Fibroblast of gingiva (primary cell): ENCODE results near the gene PLD3.
A peak's percentile ranks its signal among the peaks of the same experiment; 100 is the strongest.

ENCODE experiments used
- DNase-seq: peaks from one replicate; pipeline ENCODE4 v3.0.0-alpha.2; 2011; ENCODE audit warnings: low read depth

The PLD3 gene, protein sequence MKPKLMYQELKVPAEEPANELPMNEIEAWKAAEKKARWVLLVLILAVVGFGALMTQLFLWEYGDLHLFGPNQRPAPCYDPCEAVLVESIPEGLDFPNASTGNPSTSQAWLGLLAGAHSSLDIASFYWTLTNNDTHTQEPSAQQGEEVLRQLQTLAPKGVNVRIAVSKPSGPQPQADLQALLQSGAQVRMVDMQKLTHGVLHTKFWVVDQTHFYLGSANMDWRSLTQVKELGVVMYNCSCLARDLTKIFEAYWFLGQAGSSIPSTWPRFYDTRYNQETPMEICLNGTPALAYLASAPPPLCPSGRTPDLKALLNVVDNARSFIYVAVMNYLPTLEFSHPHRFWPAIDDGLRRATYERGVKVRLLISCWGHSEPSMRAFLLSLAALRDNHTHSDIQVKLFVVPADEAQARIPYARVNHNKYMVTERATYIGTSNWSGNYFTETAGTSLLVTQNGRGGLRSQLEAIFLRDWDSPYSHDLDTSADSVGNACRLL

GRCh38 chr19:40348125-40348913 is at the start of gene PLD3, which contains the start of gene C19orf47:
TSS of gene PLD3 (plus strand) at chr19:40348695. CDS start at chr19:40366484, 17,789 bp downstream.
TSS of gene C19orf47 (minus strand) at chr19:40348397. CDS start at chr19:40341857, 6,540 bp downstream.
- DNase-seq = peak; percentile 99

GRCh38 chr19:40300668-40301067 is 47.8 kb upstream of the PLD3 start:
- no peak for DNase-seq

GRCh38 chr19:40302224-40303011 is 46.1 kb upstream of the PLD3 start:
- DNase-seq = no peak

DNA sequence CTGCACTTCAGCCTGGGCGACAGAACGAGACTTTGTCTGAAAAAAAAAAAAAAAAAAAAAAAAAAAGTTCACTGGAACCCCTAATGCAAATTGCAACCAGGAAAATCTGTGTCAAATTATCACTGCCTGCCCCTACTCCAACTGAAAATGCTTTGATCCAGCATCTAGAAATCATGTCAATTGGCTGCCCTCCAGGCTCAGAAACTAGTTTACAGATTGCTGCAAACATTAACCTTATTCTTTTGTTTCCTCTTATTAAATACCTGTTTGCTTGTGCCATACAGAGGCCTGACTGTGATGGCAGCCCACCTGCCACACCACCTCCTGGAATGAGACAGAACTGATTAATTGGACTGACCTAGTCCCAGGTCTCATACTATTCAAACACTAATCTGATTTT is 44.7 kb upstream of the PLD3 start:
- no peak for DNase-seq

- DNase-seq = no peak
These were observed 44.2 kb upstream of the PLD3 start for GRCh38 chr19:40304306-40304705.

DNA sequence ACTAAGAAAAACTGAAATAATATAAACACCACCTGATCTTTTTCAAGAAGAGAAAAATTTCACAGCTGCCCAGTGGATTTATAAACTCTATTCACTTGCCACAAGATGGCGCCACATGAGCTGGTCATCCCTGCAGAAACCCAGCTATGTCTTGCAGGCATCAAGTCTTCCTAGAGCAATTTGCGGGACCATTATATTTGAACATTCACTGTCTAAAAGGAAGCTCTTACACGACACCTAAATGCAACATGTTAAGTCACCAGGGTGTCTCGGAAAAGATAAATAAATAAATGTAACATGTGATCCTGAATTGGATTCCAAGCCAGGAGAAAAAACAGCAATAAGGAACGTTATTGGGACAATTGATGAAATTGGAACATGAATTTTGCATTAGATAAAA is 43.1 kb upstream of the PLD3 start:
- DNase-seq = peak; percentile 82

- DNase-seq = no peak
These were observed 38.8 kb upstream of the PLD3 start for GRCh38 chr19:40309666-40310065.

DNA sequence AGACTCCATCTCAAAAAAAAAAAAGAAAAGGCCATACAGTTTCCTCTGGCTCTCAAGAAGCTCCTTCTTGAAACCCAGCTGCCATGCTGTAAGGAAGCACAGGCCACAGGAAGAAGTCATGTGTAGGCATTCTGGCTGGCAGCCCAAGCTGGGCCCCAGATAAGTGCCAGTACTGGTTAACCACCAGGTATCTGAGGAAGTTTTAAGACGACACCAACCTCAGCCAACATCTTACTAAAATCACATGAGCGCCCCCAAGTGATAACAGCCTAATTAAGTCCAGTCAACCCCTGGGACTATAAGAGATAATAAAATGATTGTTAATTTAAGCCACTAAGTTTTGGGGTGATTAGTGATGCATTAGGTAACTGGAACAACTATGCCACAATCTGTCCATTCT is 36.0 kb upstream of the PLD3 start:
- no peak for DNase-seq

GRCh38 chr19:40313229-40313983 is 35.1 kb upstream of the PLD3 start:
- no peak for DNase-seq

- DNase-seq = no peak
These were observed 33.8 kb upstream of the PLD3 start for GRCh38 chr19:40314656-40315055.

DNA sequence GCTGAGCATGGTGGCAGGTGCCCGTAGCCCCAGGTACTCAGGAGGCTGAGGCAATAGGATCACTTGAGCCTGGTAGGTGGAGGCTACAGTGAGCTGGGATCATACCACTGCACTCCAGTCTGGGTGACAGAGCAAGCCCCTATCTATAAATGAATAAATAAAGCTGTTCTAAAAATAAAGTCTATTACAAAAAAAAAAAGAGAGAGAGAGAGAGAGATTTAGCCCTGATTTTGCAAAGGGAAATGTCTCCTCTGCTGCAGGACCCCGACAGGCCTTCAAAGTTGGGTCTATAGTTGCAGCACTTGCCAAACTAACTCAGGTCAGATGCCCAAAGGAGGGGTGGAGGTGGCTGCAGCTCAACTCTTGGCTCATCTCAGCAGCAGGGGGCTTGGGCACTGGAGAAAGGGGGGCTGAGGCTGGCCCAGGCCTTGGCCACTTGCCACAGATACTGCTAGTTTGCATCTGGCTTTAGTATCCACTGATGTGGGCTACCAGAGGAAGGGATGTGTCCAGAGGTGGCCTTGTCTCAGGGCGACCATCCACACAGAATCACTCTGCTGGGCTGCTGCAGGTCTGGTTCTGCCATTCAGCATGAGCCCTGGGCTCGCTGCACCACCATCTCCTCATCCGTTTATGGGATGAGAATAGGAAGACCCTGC is 32.6 kb upstream of the PLD3 start:
- no peak for DNase-seq

- no peak for DNase-seq
These were observed 31.2 kb upstream of the PLD3 start for GRCh38 chr19:40317338-40317737.

- no peak for DNase-seq
These were observed 27.9 kb upstream of the PLD3 start for GRCh38 chr19:40320558-40320935.

GRCh38 chr19:40321076-40321475 is 27.4 kb upstream of the PLD3 start:
- no peak for DNase-seq

DNA sequence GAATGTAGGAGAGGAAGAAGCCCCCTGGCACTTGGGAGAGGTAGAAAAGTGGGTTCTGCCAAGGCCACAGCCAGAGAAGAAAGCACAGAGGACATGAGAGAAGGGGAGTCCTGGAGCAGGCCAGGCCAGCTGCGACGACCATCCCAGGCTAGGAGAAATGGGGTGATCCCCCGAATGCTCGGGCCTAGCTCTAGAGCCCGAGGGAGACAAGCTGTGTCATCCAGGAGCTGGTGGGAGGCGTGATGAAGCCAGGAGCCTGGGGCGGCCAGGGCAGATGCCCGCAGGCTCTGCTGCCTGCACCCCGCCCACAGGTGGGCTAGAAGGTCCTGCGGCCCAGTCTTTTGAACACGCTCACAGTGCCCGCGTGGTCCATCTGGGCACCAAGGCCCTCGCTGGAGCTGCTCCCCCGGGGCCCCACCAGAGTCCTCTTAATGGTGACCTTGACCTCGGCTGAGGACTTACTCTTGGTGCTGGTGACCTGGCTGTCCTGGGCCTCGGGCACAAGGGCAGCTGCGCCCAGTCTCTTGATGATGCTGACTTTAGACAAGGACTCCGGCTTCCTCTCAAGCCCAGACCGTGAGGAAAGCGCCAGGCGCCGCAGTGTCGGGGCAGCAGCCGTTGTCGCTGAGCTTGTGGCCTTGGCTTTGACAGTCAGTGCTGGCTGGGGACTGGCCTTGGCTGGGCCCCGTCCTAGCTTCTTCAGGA is 26.8 kb upstream of the PLD3 start:
- DNase-seq = no peak

DNA sequence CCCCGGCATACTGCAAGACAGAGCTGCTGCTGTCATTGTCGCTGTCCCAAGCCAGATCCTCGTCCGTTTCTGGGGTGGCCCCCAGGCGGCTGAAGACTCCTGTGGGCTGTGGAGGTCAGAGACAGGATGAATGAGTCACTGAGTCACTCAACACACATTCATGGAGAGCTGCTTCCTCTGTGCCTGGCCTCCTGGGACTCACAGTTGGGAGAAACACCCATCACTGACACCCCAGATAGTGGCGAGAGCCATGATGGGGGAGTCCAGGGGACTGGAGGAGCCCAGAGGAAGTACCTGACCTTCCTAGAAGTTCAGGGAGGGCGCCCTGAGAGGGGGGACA is 26.3 kb upstream of the PLD3 start:
- DNase-seq = no peak

DNA sequence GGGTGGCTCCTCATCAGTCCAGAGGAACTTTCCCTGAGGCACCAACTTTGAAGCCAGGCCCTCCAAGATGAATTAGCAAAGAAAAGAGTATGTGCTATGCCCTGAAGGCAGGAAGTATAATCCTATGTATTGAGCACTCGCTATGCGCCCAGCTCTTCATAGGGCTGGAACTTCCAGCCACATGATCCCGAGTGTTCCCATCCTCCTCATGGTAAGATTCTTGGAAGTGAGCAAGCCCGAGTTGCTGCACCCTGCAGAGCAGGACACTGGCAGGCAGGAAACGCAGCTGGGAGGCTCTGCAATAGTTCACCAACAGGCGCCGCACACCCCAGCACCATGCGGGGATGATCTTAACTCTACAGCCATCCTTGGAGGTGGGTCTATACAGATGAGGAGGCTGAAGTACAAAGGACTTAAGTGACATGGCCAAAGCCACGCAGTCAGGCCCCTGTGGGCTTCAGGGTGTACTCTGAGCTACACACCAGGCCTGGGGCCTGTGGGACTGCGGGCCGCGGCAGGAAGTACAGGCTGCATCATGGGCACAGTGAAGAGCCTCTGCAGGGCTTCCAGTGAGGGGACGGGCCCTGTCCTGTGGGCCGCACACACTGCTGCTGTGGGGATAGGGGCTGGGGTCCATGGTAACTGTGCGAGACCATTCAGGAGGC is 25.4 kb upstream of the PLD3 start:
- DNase-seq = no peak

DNA sequence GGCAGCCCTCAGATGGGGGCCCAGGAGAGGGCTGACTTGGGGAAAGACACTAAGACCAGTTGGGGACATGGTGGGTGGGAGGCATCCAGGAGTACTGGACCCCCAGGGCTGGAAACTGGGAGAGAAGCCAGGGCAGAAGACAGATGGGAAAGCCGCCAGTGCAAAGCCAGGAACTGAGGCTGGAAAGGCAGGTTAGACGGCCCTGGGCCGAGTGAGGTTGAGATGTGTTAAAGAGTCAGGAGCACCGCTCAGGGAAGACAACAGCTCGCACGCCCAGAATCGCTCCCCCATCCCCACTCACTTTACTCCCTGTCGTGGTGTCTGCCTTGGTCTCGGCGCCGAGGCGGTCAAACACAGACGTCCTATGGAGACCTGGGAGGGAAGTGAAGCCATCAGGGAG is 24.8 kb upstream of the PLD3 start:
- no peak for DNase-seq

- DNase-seq = no peak
These were observed 22.3 kb upstream of the PLD3 start for GRCh38 chr19:40326201-40326600.

DNA sequence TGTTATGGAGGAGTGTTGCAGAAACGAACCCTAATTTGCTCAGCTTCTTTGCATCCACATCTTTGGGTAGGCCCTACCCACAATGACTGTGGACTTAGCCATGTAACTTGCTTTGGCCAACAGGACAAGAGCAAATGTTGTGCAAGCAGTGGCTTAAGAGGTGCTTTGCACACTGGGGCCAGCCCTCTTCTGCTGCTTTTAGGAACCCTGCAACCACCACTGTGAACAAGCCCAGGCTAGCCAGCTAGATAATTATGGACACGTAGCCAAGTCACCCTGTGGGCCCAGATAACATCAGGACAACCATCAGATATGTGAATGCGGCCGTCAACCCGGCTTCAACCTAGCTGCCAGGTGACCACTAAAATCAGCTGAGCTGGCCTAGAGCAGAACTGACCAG is 17.4 kb upstream of the PLD3 start:
- DNase-seq = no peak
